Measurements from ENCODE around the gene SCGN. TPM values are rescaled to one million over a fixed set of nuclear protein-coding genes. Genes with fewer than 3 reads are reported as not detected.

The SCGN gene
- total RNA-seq, 4 donors from 2014 or later: 3.6 to 13.0 (median 5.0) TPM

GRCh38 chr6:25642667-25643328 is 9.2 kb upstream of the SCGN start:
- Histone ChIP-seq H3K9me3 (no peaks in the 10 kb centered on the region), H3K36me3 (no peaks in the 10 kb centered on the region), H3K27me3 (peaks cover 14% of the 10 kb centered on the region), H3K4me3 (no peak overlapping the region), H3K27ac (no peak overlapping the region), H3K4me1 (no peaks in the 10 kb centered on the region)
- in situ Hi-C loops (cut with MboI; ENCODE audit: low pct_ligation_motif_present in 1 of 4, low pct_unique_long_range_greater_than_20kb in 1 of 4, low sequenced_read_pairs in 3 of 4): no loop called here
- WGBS, 2 donors (ENCODE audit: low coverage in 1 of 2): 69 to 79% methylated on average over 3 of the region's 3 CpGs
- intact Hi-C loops (cut with DNase I; ENCODE audit: low total_unique reads): no loop called here
- no peak for TF ChIP-seq POLR2A (IDR thresholded peaks at IDR 0.05)
- TF ChIP-seq EP300 (IDR thresholded peaks at IDR 0.05; ENCODE audit: low read depth): no peak
- no peak for TF ChIP-seq POLR2AphosphoS5 (IDR thresholded peaks at IDR 0.05)
- no peak for TF ChIP-seq CTCF (IDR thresholded peaks at IDR 0.05)
- DNase-seq: no peak

- no peak overlapping the region for H3K27ac ChIP-seq
- H3K9me3 ChIP-seq: no peaks in the 10 kb centered on the region
- H3K4me3 ChIP-seq: no peak overlapping the region
- in situ Hi-C loops (cut with MboI; ENCODE audit: low pct_ligation_motif_present in 1 of 4, low pct_unique_long_range_greater_than_20kb in 1 of 4, low sequenced_read_pairs in 3 of 4): no loop called here
- no peaks in the 10 kb centered on the region for H3K4me1 ChIP-seq
- no peak for DNase-seq
- no peaks in the 10 kb centered on the region for H3K36me3 ChIP-seq
- intact Hi-C loops (cut with DNase I; ENCODE audit: low total_unique reads): no loop called here
- TF ChIP-seq POLR2AphosphoS5 (IDR thresholded peaks at IDR 0.05): no peak
- no peak for TF ChIP-seq EP300 (IDR thresholded peaks at IDR 0.05; ENCODE audit: low read depth)
- no peak for TF ChIP-seq CTCF (IDR thresholded peaks at IDR 0.05)
- 56 to 58% methylated on average over 4 of the region's 4 CpGs for WGBS, 2 donors (ENCODE audit: low coverage in 1 of 2)
- peaks cover 38% of the 10 kb centered on the region for H3K27me3 ChIP-seq
Measured at GRCh38 chr6:25645916-25646315, 6.1 kb upstream of the SCGN start.

- TF ChIP-seq POLR2AphosphoS5 (IDR thresholded peaks at IDR 0.05) (no peak), POLR2A (IDR thresholded peaks at IDR 0.05) (no peak), CTCF (IDR thresholded peaks at IDR 0.05) (no peak), EP300 (IDR thresholded peaks at IDR 0.05; ENCODE audit: low read depth) (no peak)
- in situ Hi-C loops (cut with MboI; ENCODE audit: low pct_ligation_motif_present in 1 of 4, low pct_unique_long_range_greater_than_20kb in 1 of 4, low sequenced_read_pairs in 3 of 4): no loop called here
Measured at GRCh38 chr6:25649611-25650010, 2.4 kb upstream of the SCGN start.

GRCh38 chr6:25655723-25656122 is 3.7 kb downstream of the SCGN start:
- intact Hi-C loops (cut with DNase I; ENCODE audit: low total_unique reads): no loop called here
- Histone ChIP-seq H3K4me3 (no peak overlapping the region), H3K27me3 (peaks cover 40% of the 10 kb centered on the region), H3K27ac (no peak overlapping the region), H3K9me3 (no peaks in the 10 kb centered on the region), H3K4me1 (peaks cover 0 to 3% (median 0%) of the 10 kb centered on the region in 4 donors), H3K36me3 (no peaks in the 10 kb centered on the region)
- in situ Hi-C loops (cut with MboI; ENCODE audit: low pct_ligation_motif_present in 1 of 4, low pct_unique_long_range_greater_than_20kb in 1 of 4, low sequenced_read_pairs in 3 of 4): no loop called here
- TF ChIP-seq EP300 (IDR thresholded peaks at IDR 0.05; ENCODE audit: low read depth) (no peak), POLR2AphosphoS5 (IDR thresholded peaks at IDR 0.05) (no peak), CTCF (IDR thresholded peaks at IDR 0.05) (no peak), POLR2A (IDR thresholded peaks at IDR 0.05) (no peak)
- no peak for DNase-seq
- 50% methylated on average over 1 of the region's 1 CpG; no CpG with 5 or more reads in 1 of the 2 donors for WGBS, 2 donors (ENCODE audit: low coverage in 1 of 2)

More at GRCh38 chr6:25649611-25650010, 2.4 kb upstream of the SCGN start:
- 17 to 20% methylated on average over 1 of the region's 1 CpG for whole genome bisulfite sequencing, 2 donors (ENCODE audit: low coverage in 1 of 2)
- Histone ChIP-seq H3K27ac (no peak overlapping the region), H3K9me3 (no peaks in the 10 kb centered on the region), H3K27me3 (peaks cover 67% of the 10 kb centered on the region), H3K4me1 (peaks cover 0 to 3% (median 0%) of the 10 kb centered on the region in 4 donors), H3K36me3 (no peaks in the 10 kb centered on the region), H3K4me3 (no peak overlapping the region)
- no peak for DNase-seq
- intact Hi-C loops (cut with DNase I; ENCODE audit: low total_unique reads): no loop called here

Data from transverse colon (tissue), 4 donors.